HG03039 (cell line): ENCODE measurements around the gene EOLA2.
A peak's percentile ranks its signal among the peaks of the same experiment; 100 is the strongest.
"Not testable (repeated sequence)": the region's sequence is repeated elsewhere in the genome, so short reads cannot be mapped to it uniquely, and the experiment has no call there.

Source experiments
- ATAC-seq: cut with Tn5 transposase; IDR thresholded peaks from one replicate; pipeline ENCODE4 v1.9.1; 2021; ENCODE audit warnings: mild to moderate bottlenecking, moderate library complexity; ENCODE audit not compliant: unreplicated experiment

Gene EOLA2

GRCh38 chrX:149938427-149938880 is at the start of gene EOLA2:
Gene EOLA2, minus strand, starts transcription at chrX:149938491. Its CDS starts 4,617 bp downstream, at chrX:149933874.
- ATAC-seq, result peak; percentile 67

DNA sequence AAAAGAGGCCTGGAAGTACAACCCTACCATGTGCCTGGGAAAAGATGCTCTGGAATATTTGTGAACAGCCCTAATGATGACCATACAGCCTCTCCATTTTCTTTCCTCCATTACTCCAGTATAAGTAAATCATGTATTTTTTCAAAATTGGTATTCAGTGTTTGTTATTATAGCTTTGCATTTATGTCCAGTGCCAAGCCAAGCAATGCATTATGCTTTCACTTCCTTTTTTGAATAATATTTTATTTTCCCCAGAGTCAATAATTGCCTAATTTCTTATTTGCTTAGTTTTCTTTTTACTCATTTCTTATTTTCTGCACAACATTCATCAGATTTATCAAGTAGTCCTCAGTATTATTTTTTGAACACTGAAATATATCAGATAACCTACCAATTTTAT is 49.3 kb upstream of the EOLA2 start:
- no peak for ATAC-seq

DNA sequence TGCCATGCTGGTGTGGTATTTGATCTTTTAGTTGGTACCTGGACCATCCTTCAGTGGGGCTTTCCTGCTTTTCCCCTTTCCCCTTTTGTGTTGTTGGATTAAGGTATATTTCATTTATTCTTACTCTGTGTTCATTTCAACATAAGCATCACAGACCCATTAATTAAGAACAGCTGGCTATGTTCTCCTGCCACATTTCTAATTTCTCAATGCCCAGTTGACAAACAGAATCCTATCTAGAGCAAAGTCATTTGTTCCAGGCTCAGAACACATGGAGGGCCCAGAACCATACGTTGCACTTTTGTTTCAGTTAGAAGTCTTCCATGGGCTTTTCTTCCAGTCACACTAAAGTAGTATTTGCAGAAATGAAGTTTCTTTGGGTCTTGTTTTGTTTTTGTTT is 46.1 kb upstream of the EOLA2 start:
- no peak for ATAC-seq

DNA sequence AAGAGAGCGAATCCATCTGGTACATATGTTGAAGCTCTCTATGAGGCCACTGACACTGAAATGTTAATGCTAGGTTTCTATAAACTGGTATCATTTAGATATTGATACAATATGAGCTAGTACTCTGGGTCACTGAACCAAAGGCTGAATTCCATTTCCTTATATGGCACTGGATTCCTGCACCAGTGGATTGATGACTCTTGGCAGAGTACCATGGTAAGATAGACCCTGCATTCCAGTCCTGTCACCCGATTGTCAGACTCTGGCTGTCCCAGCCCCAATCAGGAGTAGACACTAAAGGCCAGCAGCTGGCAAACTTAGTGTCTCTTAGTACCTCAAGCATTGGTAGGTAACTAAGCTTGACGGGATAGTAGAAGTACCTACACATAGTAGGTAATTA is 44.0 kb upstream of the EOLA2 start:
- no peak for ATAC-seq

- ATAC-seq, result no peak
Measured at GRCh38 chrX:149979126-149979644, 40.9 kb upstream of the EOLA2 start.

- no peak for ATAC-seq
Measured at GRCh38 chrX:149962859-149963757, 24.8 kb upstream of the EOLA2 start.

DNA sequence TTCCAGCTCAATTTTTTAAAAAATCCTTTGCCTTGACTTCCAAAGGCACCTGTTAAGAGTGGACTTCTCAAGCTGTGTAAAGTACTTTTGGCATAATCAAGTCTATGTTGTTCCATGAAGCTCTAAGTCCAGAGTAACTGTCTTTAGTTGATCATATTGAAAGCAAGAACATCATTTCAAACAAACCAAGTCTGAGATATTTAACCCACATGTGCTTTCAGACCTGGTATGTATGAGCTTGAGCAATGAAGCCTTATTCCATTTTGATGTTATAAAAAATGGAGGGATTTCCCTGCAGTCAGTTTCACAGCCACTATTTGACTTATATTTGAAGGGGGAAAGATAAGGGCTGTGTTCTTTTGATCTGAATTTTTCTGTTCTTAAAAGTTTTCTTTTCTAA is 23.7 kb upstream of the EOLA2 start:
- ATAC-seq, result no peak

GRCh38 chrX:149961572-149961971 is 23.3 kb upstream of the EOLA2 start:
- ATAC-seq, result no peak

DNA sequence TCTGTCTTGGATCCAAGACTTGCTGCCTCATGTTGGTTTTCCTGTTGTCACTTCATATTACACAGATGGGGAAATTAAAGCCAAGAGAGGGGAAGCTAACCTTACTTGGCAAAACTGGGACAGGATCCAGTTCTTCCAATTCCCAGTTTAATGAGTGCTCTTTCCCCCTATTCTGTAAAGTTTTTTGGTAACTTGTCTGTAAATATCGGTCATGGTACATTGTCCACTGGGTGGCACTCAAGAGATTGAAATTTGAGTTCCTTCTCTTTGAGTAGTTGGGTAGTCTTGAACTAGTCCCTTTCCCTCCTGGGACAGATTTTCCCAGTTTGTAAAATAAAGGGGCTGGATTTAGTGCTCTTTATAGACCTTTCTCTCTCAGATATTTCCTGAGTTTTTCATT is 12.4 kb upstream of the EOLA2 start:
- no peak for ATAC-seq

- no peak for ATAC-seq
Measured at GRCh38 chrX:149949743-149950436, 11.6 kb upstream of the EOLA2 start.

DNA sequence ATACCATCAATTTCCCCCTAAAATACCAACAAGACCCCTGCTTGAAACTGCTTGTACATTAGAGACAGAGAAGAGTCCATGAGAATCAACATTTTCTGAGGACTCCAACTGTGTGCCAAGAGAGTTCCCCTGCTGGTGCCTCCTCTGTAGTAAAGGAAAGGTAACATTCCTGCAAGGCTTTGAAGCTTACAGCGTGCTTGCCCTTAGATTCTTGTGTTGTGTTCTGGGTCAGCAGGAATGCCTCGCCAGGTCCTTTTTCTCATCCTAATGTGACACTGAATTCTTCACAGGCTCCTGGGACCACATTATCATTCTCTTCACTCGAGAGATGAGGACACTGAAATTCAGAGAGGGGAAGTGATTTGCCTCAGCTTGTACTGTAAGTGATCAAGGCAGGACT is 9.7 kb upstream of the EOLA2 start:
- ATAC-seq, result no peak

DNA sequence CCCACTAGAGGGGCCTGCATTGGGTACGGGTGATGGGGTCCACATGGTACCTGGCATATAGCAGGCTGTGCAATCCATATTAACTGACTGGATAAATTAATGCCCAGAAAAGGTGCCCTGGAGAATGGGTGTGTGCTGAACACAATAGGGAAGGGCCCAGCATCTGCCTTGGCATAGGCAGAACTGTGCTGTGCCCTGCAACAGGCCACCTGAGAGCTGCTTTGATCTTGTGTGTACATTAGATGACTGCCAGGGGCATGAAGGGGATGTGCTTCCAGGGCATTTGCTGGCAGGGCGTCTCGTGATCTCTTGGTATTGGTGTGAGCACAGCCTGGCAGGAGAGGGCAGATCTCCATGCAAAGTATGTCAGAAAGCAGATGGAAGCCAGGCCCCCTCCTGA is 8.6 kb upstream of the EOLA2 start:
- ATAC-seq, result not testable (repeated sequence)

- not testable (repeated sequence) for ATAC-seq
Measured at GRCh38 chrX:149945820-149946219, 7.5 kb upstream of the EOLA2 start.

GRCh38 chrX:149945087-149945670 is 6.9 kb upstream of the EOLA2 start:
- not testable (repeated sequence) for ATAC-seq

- not testable (repeated sequence) for ATAC-seq
Measured at GRCh38 chrX:149940674-149941024, 2.4 kb upstream of the EOLA2 start.

DNA sequence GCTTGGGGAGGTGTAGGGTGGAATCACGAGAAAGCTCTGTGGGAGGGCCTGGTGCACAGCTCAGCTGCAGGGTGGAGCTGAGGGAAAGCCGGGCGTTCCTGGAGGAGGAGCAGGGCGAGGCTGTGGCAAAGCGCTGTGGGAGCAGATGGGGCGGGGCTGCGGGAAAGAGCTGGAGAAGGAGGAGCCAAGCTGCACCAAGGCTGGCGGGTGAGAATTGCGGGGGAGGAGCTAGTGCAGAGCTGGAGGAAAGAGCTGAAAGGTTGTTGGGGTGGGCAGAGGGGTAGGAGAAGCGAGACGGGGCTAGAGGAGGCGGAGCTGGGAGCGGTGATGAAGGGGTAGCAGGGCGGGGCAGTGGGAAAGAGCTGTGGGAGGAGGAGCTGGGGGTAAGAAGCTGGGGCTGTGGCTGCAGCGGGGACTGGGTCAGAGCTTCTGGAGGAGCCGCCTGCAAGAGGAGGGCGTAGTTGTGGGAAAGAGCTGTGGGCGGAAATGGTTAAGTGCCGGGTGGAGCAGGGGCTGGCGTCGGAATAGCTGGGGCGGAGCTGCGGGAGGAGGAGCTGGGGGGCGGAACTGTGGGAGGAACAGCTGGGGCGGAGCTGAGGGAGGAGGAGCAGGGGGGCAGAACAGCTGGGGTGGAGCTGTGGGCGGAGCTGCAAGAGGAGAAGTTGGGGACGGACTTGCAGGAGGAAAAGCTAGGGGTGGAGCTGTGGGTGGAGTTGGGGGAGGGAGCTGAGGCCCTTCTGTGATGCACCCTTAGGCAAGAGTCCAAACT is 1.8 kb upstream of the EOLA2 start:
- peak; percentile 34 for ATAC-seq

GRCh38 chrX:149939655-149939904 is 1.3 kb upstream of the EOLA2 start:
- ATAC-seq, result peak; percentile 14

DNA sequence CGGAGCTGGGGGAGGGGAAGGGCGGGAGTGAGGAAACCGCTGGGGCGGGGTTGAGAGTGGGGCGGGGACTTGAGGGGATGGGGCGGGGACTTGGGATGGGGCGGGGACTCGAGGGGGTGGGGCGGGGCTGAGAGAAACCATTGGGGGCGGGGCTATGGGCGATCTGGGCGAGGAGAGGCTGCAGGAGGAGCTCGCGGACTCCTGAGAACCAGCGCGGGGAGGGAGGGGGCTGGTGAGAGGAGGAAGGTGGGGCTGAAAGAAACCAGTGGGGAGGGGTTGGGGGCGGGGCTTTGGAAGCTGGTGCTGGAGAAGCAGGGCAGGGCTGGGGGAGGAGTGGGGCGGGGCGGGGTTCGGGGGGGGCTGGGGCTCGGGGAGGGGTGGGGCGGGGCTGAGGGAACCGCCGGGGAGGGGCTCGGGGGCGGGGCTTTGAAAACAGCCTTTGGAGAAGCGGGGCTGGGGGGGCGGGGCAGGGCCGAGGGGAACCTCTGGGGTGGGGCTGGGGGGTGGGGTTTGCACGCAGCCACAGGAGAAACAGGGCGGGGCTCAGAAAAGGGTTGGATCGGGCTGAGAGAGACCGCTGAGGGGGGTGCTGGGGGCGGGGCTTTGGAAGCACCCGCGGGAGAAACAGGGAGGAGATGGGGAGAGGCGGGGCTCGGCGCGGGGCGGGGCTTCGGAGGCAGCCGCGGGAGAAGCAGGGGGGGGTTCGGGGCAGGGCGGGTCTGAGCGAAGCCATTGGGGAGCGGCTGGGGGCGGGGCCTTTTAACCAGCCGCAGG is 777 bp upstream of the EOLA2 start:
- ATAC-seq, result no peak

GRCh38 chrX:149937871-149938426 is 342 bp downstream of the EOLA2 start:
- ATAC-seq, result peak; percentile 2

- ATAC-seq, result not testable (repeated sequence)
Measured at GRCh38 chrX:149937328-149937727, 963 bp downstream of the EOLA2 start.
